Lower leg skin (tissue), 4 donors: ENCODE data around the gene BEST2. TPM values are rescaled to one million over a fixed set of nuclear protein-coding genes. Genes with fewer than 3 reads are reported as not detected.

ENCODE experiments used
- DNase-seq, 2 donors: peaks; one replicate each; pipeline ENCODE4 v3.0.0-alpha.2; 2019; ENCODE audit warnings: low spot score in 2 of 2
- H3K4me3 ChIP-seq: fragments of 200-600 bp; sonication (generic); 2 replicates; pipeline ENCODE4 v1.5.1; 2017; ENCODE audit warnings: mild to moderate bottlenecking, low read depth; ENCODE audit not compliant: poor library complexity, severe bottlenecking
- CTCF ChIP-seq, 3 donors: fragments of 450-650 bp; IDR thresholded peaks; one replicate each; pipeline ENCODE4 v1.5.1; 2016; ENCODE audit warnings: antibody characterized with exemption in 3 of 3, mild to moderate bottlenecking in 3 of 3, moderate library complexity in 2 of 3
- POLR2A ChIP-seq, 2 donors: fragments of 450-650 bp; IDR thresholded peaks; one replicate each; pipeline ENCODE4 v1.6.1; 2016 to 2017; ENCODE audit warnings: antibody characterized with exemption in 2 of 2, mild to moderate bottlenecking in 1 of 2, moderate library complexity in 1 of 2
- WGBS, 2 donors: methylation state at CpG; one replicate each; pipeline ENCODE4 v1.1.5; 2018; 5-methylcytosine and 5-hydroxymethylcytosine counted together
- intact Hi-C: fragments of 100-400 bp; cut with DNase I; formaldehyde crosslinking; loops from one replicate; pipeline ENCODE4 v1.15.0; 2023; ENCODE audit warnings: low total_unique reads
- total RNA-seq, 4 donors: library from RNA; depleted of rRNA; stranded (reverse); fragments of >200 nt; gene quantifications; one replicate each; pipeline ENCODE4 v1.1.0, GENCODE V29; 2016

Gene BEST2
- total RNA-seq, 4 donors from 2014 or later = 58.3 to 116 (median 85.5) TPM

GRCh38 chr19:12769689-12770088 lies 18.1 kb downstream of the BEST2 start:
- H3K4me3 ChIP-seq = no peak overlapping the region
- 47 to 55% methylated on average over 8 to 37 of the region's 37 CpGs for WGBS, 2 donors
- intact Hi-C loops = loop anchor here (5.0 kb wide), 2 partner anchors 33 to 73 kb away; partner anchors contain the start of genes PRDX2 and THSD8
- TF ChIP-seq POLR2A (IDR thresholded peaks at IDR 0.05) (no peak), CTCF (IDR thresholded peaks at IDR 0.05) (no peak)
- DNase-seq = no peak

GRCh38 chr19:12770922-12771321 lies 19.3 kb downstream of the BEST2 start:
- 98% methylated on average over 12 to 13 of the region's 13 CpGs for WGBS, 2 donors
- DNase-seq = no peak
- H3K4me3 ChIP-seq = no peak overlapping the region
- intact Hi-C loops = no loop called here
- TF ChIP-seq CTCF (IDR thresholded peaks at IDR 0.05) = no peak
- no peak for TF ChIP-seq POLR2A (IDR thresholded peaks at IDR 0.05)

GRCh38 chr19:12772323-12772722 lies 20.7 kb downstream of the BEST2 start:
- TF ChIP-seq CTCF (IDR thresholded peaks at IDR 0.05) = no peak
- 55 to 70% methylated on average over 4 of the region's 4 CpGs for WGBS, 2 donors
- no peak overlapping the region for H3K4me3 ChIP-seq
- intact Hi-C loops = no loop called here
- no peak for DNase-seq

GRCh38 chr19:12773571-12773970 lies 22.0 kb downstream of the BEST2 start:
- H3K4me3 ChIP-seq = no peak overlapping the region
- TF ChIP-seq POLR2A (IDR thresholded peaks at IDR 0.05) (no peak), CTCF (IDR thresholded peaks at IDR 0.05) (no peak)
- WGBS, 2 donors = 77 to 89% methylated on average over 2 of the region's 2 CpGs
- no peak for DNase-seq
- intact Hi-C loops = no loop called here

- WGBS, 2 donors = 18 to 23% methylated on average over 32 to 45 of the region's 58 CpGs
- DNase-seq = peak; percentile 86 to 94
- TF ChIP-seq CTCF (IDR thresholded peaks at IDR 0.05) (no peak), POLR2A (IDR thresholded peaks at IDR 0.05) (no peak)
- intact Hi-C loops = no loop called here
- H3K4me3 ChIP-seq = peak within 1 kb of the TSS; percentile 54
Measured at GRCh38 chr19:12774588-12775555, 23.3 kb downstream of the BEST2 start, which contains the start of gene HOOK2. HOOK2 (minus strand) TSS chr19:12775552; CDS start chr19:12775449, 103 bp downstream.
